ENCODE results near the gene SIGLEC7. TPM values are rescaled to one million over a fixed set of nuclear protein-coding genes. Genes with fewer than 3 reads are reported as not detected.

The SIGLEC7 gene
- total RNA-seq, 2 experiments from 2014 or later, result 0.20 TPM; not detected in 1

DNA sequence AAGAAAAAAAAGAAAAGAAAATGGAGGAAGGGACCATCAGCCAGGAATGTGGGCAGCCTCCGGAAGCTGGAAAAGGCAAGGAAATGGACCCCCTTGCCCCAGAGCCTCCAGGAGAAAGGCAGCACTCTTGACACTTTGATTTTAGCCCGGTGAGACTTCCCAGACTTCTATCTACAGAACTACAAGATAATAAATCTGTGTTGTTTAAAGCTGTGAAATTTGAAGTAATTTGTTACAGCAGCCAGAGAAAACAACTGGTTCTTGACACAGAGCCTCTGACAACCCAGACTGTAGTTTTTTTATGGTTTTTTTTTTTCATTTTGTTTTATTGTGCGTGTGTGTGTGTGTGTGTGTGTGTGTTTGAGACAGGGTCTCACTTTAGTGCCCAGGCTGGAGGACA is 41.5 kb upstream of the SIGLEC7 start:
- no peaks in the 10 kb centered on the region for H3K9me3 ChIP-seq (ENCODE audit: control insufficient read depth in 1 of 2, insufficient read depth in 1 of 2, low read length in 2 of 2)
- no peak overlapping the region for H3K27ac ChIP-seq (ENCODE audit: low read depth in 1 of 2, low read length in 2 of 2)
- peaks cover 40% of the 10 kb centered on the region for H3K36me3 ChIP-seq (ENCODE audit: insufficient read depth, low read length)
- ChIA-PET POLR2A (no interaction called here), CTCF (no interaction called here)
- H3K4me3 ChIP-seq (ENCODE audit: low read length), result no peak overlapping the region
- DNase-seq, result no peak
- H3K27ac Mint-ChIP-seq, result no peak overlapping the region
- H3K36me3 Mint-ChIP-seq (ENCODE audit: low read depth), result peaks cover 66% of the 10 kb centered on the region
- intact Hi-C loops (cut with DNase I, micrococcal nuclease), result loop anchor here in 1 of 2 experiments (10.0 kb wide), 2 partner anchors 604 to 1076 kb away; partner anchors contain the start of genes VRK3 and ZNF473
- H3K27me3 ChIP-seq (ENCODE audit: control insufficient read depth in 1 of 2, insufficient read depth in 2 of 2, low read length in 2 of 2), result no peaks in the 10 kb centered on the region
- TF ChIP-seq, protein P1, sequence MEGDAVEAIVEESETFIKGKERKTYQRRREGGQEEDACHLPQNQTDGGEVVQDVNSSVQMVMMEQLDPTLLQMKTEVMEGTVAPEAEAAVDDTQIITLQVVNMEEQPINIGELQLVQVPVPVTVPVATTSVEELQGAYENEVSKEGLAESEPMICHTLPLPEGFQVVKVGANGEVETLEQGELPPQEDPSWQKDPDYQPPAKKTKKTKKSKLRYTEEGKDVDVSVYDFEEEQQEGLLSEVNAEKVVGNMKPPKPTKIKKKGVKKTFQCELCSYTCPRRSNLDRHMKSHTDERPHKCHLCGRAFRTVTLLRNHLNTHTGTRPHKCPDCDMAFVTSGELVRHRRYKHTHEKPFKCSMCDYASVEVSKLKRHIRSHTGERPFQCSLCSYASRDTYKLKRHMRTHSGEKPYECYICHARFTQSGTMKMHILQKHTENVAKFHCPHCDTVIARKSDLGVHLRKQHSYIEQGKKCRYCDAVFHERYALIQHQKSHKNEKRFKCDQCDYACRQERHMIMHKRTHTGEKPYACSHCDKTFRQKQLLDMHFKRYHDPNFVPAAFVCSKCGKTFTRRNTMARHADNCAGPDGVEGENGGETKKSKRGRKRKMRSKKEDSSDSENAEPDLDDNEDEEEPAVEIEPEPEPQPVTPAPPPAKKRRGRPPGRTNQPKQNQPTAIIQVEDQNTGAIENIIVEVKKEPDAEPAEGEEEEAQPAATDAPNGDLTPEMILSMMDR (IDR thresholded peaks at IDR 0.05), result no peak
- H3K27me3 Mint-ChIP-seq, result no peaks in the 10 kb centered on the region
- peaks cover 25% of the 10 kb centered on the region for H3K4me1 ChIP-seq (ENCODE audit: insufficient read depth, low read length)
- peaks cover 40% of the 10 kb centered on the region for H3K4me1 Mint-ChIP-seq (ENCODE audit: low read depth)
- no peak overlapping the region for H3K4me3 Mint-ChIP-seq
- ATAC-seq (ENCODE audit: poor library complexity), result no peak
- no peaks in the 10 kb centered on the region for H3K9me3 Mint-ChIP-seq

DNA sequence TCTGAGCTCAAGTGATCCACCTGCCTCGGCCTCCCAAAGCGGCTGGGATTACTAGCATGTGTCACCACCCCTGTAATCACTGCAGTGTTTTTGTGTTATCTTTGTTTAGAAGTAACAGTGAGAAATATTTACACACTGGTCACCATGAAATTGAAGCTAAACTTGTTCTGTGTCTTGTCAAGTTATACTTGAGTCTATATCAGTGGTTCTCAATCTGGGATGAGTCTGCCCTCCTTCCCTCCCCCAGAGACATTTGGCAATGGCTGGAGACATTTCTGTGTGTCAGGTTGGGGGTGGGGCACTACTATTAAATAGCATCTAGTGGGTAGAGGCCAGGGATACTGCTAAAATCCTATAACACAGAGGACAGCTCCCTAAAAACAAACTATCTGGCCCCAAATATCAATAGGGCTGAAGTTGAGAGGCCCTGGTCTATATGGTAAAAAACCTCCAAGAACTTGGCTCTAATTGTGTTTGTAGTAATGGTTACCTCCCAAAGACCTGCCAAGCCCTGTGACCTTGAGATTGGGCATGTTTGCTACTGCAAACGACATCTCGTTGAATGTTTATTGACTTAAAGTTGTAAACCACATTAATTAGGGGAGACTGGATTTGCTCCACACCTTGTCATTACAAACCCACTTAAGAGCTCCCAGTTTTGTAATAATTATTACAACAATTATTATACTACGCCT is 40.8 kb upstream of the SIGLEC7 start:
- Histone ChIP-seq H3K27me3 (ENCODE audit: control insufficient read depth in 1 of 2, insufficient read depth in 2 of 2, low read length in 2 of 2) (no peaks in the 10 kb centered on the region), H3K27ac (ENCODE audit: low read depth in 1 of 2, low read length in 2 of 2) (no peak overlapping the region), H3K4me1 (ENCODE audit: insufficient read depth, low read length) (peaks cover 30% of the 10 kb centered on the region), H3K4me3 (ENCODE audit: low read length) (no peak overlapping the region), H3K36me3 (ENCODE audit: insufficient read depth, low read length) (peaks cover 40% of the 10 kb centered on the region), H3K9me3 (ENCODE audit: control insufficient read depth in 1 of 2, insufficient read depth in 1 of 2, low read length in 2 of 2) (no peaks in the 10 kb centered on the region)
- Mint-ChIP-seq H3K27me3 (no peaks in the 10 kb centered on the region), H3K4me1 (ENCODE audit: low read depth) (peaks cover 47% of the 10 kb centered on the region), H3K27ac (no peak overlapping the region), H3K36me3 (ENCODE audit: low read depth) (peaks cover 73% of the 10 kb centered on the region), H3K9me3 (no peaks in the 10 kb centered on the region), H3K4me3 (no peak overlapping the region)
- DNase-seq (no peak), ATAC-seq (ENCODE audit: poor library complexity) (no peak)
- TF ChIP-seq, protein P1 (IDR thresholded peaks at IDR 0.05), result no peak
- CTCF ChIA-PET, result no interaction called here
- POLR2A ChIA-PET, result no interaction called here
- intact Hi-C loops (cut with DNase I, micrococcal nuclease), result loop anchor here in 1 of 2 experiments (10.0 kb wide), 2 partner anchors 603 to 1077 kb away; partner anchors contain the start of genes VRK3 and ZNF473

DNA sequence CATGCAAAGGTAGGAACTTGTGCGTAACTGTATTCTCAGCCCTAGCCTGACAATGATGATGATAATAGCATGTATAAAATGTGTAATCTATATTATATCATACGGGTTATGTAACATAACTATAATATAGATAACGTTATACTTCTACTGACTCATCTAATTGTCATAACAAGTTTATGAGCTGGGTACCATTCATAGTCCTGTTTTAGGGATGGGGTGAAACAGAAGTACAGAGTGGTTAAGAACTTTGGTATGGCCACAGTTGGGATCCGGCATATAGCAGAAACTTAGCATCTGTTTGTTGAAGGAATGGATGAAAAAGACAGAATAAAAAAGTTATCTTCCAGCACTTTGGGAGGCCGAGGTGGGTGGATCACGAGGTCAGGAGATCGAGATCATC is 39.1 kb upstream of the SIGLEC7 start:
- H3K4me1 Mint-ChIP-seq (ENCODE audit: low read depth), result peaks cover 49% of the 10 kb centered on the region
- no peak overlapping the region for H3K27ac Mint-ChIP-seq
- H3K27me3 Mint-ChIP-seq, result no peaks in the 10 kb centered on the region
- DNase-seq, result no peak
- ChIA-PET CTCF (no interaction called here), POLR2A (no interaction called here)
- H3K4me3 Mint-ChIP-seq, result no peak overlapping the region
- peaks cover 31% of the 10 kb centered on the region for H3K4me1 ChIP-seq (ENCODE audit: insufficient read depth, low read length)
- peaks cover 36% of the 10 kb centered on the region for H3K36me3 ChIP-seq (ENCODE audit: insufficient read depth, low read length)
- no peaks in the 10 kb centered on the region for H3K27me3 ChIP-seq (ENCODE audit: control insufficient read depth in 1 of 2, insufficient read depth in 2 of 2, low read length in 2 of 2)
- H3K4me3 ChIP-seq (ENCODE audit: low read length), result no peak overlapping the region
- TF ChIP-seq, protein P1 (IDR thresholded peaks at IDR 0.05), result no peak
- H3K27ac ChIP-seq (ENCODE audit: low read depth in 1 of 2, low read length in 2 of 2), result no peak overlapping the region
- no peaks in the 10 kb centered on the region for H3K9me3 ChIP-seq (ENCODE audit: control insufficient read depth in 1 of 2, insufficient read depth in 1 of 2, low read length in 2 of 2)
- intact Hi-C loops (cut with DNase I, micrococcal nuclease), result loop anchor here in 1 of 2 experiments (10.0 kb wide), 2 partner anchors 602 to 1078 kb away; partner anchors contain the start of genes VRK3 and ZNF473
- ATAC-seq (ENCODE audit: poor library complexity), result no peak
- no peaks in the 10 kb centered on the region for H3K9me3 Mint-ChIP-seq
- H3K36me3 Mint-ChIP-seq (ENCODE audit: low read depth), result peaks cover 57% of the 10 kb centered on the region

Measured in CD4-positive, alpha-beta T cell (primary cell).